Tibial nerve (tissue), 3 donors: ENCODE measurements around the gene P2RY8.

Experiments used
- CTCF ChIP-seq, 5 experiments: fragments of 200-600 bp in 3 of 5; fragments of 450-650 bp in 2 of 5; sonication (generic) in 3 of 5; IDR thresholded peaks; one replicate each; pipeline ENCODE4 v1.5.1; 2016 to 2019; ENCODE audit warnings: antibody characterized with exemption in 5 of 5, mild to moderate bottlenecking in 3 of 5, moderate library complexity in 2 of 5
- POLR2A ChIP-seq, 2 donors: fragments of 450-650 bp; IDR thresholded peaks; one replicate each; pipeline ENCODE4 v1.6.1; 2017; ENCODE audit warnings: antibody characterized with exemption in 2 of 2, mild to moderate bottlenecking in 2 of 2, moderate library complexity in 2 of 2

GRCh38 chrX:1484638-1485019 is 52.4 kb downstream of the P2RY8 start:
- TF ChIP-seq CTCF (IDR thresholded peaks at IDR 0.05): no peak
- no peak for TF ChIP-seq POLR2A (IDR thresholded peaks at IDR 0.05)
